ENCODE data around the gene ADCY10.
"Not testable (repeated sequence)": the region's sequence is repeated elsewhere in the genome, so short reads cannot be mapped to it uniquely, and the experiment has no call there.

The ADCY10 gene

DNA sequence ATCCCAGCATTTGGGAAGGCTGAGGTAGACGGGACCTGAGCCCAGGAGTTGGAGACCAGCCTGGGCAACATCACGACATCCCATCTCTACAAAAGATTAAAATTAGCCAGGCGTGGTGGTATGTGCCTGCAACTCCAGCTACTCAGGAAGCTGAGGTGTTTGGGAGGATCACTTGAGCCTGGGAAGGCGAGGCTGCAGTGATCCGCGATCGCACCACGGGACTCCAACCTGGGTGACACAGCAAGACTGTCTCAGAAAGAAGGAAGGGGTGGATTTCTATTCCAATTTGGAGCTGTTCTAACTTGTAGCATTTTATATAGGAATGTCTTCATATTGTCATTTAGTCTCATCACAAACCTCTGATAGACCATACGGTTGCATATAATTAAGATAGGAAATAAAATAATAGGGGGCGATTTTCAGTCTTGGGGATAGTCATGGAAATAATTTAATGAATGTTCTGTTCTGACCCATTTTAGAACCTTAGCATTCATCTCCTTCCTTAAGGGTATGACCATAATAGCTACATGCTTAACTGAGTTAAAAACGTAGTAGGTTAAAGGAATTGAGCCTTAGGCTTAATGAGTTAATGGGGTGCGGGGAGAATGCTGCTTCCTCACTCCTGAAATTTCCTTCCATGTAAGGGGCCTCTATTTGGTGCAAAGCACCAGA, 93.1 kb downstream of the ADCY10 start:
- no peak for DNase-seq (ENCODE audit: extremely low read depth in 1 of 2, low read depth in 1 of 2)

DNA sequence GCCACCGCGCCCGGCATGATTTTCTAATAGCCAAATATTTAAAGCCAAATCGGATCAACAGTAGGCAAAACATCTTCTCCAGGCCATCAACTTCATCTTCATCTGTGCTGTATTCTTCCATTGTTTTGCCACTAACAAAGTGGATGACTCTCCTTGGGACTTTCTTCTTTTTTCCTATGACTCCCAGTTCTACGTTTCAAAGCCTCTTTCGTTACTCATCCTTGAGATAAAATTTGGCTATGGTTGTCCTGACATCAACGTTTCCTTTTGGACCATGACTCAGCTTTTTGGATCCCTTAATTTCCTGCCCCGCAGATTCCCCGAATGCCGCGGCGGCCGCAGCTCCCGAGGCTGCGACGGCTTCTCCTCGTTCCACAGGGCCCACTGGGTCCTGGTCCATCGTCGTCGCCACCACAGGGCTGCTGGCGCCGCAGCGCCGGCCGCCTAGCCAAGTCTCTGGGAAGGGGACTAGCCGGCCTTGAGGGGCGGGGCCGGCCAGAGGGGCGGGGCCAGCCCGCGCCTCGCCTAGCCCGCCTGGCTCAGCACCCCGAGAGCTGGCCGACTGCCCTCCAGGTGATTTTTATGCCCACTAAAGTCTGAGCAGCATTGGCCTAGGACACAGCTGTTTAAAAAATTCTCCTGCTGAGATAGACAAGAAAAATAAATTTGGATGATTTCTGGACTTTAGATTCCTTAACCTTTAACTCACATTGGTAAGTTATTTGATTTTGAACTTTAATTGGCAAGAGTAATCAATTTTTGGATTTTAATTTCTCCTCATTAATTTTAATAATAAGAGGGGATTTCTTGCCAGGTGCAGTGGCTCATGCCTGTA, 93.9 kb downstream of the ADCY10 start:
- DNase-seq (ENCODE audit: extremely low read depth in 1 of 2, low read depth in 1 of 2) = no peak

DNA sequence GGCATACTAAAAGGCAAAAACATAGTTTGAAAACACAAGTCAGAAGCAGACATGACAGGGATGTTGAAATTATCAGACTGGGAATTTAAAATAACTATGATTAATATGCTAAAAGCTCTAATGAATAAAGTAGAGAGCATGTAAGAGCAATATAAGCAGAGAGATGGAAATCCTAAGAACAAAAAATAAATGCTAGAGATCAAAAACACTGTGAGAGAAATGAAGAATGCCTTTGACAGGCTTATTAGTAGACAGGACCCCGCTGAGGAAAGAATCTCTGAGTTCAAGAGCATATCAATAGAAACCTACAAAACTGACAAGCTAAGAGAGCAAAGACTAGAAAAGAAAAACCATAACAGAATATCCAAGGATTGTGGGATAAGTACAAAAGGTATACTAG, 98.3 kb downstream of the ADCY10 start:
- DNase-seq (ENCODE audit: extremely low read depth in 1 of 2, low read depth in 1 of 2) = no peak

GRCh38 chr1:167812972-167813371, 101.0 kb downstream of the ADCY10 start:
- no peak for DNase-seq (ENCODE audit: extremely low read depth in 1 of 2, low read depth in 1 of 2)

GRCh38 chr1:167808690-167809089, 105.2 kb downstream of the ADCY10 start:
- no peak for DNase-seq (ENCODE audit: extremely low read depth in 1 of 2, low read depth in 1 of 2)

- DNase-seq (ENCODE audit: extremely low read depth in 1 of 2, low read depth in 1 of 2) = no peak
Observed at GRCh38 chr1:167808104-167808503, 105.8 kb downstream of the ADCY10 start.

DNA sequence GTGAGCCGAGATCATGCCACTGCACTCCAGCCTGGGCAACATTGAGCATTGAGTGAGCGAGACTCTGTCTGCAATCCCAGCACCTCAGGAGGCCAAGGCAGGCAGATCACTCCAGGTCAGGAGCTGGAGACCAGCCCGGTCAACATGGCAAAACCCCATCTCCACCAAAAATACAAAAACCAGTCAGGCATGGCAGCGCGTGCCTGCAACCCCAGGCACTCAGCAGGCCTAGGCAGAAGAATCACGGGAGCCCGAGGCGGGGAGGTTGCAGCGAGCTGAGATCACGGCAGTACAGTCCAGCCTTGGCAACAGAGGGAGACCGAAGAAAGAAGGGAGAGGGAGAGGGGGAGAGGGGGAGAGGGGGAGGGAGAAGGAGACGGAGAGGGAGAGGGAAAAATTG, 107.3 kb downstream of the ADCY10 start:
- DNase-seq (ENCODE audit: extremely low read depth in 1 of 2, low read depth in 1 of 2) = not testable (repeated sequence)

GRCh38 chr1:167806235-167806634, 107.7 kb downstream of the ADCY10 start:
- not testable (repeated sequence) for DNase-seq (ENCODE audit: extremely low read depth in 1 of 2, low read depth in 1 of 2)

GRCh38 chr1:167805041-167805556, 108.8 kb downstream of the ADCY10 start:
- DNase-seq (ENCODE audit: extremely low read depth in 1 of 2, low read depth in 1 of 2) = no peak

GRCh38 chr1:167803358-167804207, 110.4 kb downstream of the ADCY10 start:
- peak; percentile 67 to 89 for DNase-seq (ENCODE audit: extremely low read depth in 1 of 2, low read depth in 1 of 2)

DNA sequence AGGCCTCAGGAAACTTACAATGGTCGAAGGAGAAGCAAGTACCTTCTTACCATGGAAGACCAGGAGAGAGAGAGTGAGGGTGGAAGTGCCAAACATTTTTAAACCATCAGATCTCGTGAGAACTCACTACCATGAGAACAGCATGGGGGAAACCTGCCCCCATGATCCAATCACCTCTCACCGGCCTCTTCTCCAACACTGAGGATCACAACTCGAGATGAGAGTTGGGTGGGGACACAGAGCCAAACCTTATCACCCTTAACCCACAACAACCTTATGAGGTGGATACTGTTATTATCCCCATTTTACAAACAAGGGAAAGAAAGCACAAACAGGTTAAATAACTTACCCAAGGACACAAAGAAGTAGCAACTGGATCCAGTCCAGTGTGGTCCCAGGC, 111.7 kb downstream of the ADCY10 start:
- no peak for DNase-seq (ENCODE audit: extremely low read depth in 1 of 2, low read depth in 1 of 2)

DNA sequence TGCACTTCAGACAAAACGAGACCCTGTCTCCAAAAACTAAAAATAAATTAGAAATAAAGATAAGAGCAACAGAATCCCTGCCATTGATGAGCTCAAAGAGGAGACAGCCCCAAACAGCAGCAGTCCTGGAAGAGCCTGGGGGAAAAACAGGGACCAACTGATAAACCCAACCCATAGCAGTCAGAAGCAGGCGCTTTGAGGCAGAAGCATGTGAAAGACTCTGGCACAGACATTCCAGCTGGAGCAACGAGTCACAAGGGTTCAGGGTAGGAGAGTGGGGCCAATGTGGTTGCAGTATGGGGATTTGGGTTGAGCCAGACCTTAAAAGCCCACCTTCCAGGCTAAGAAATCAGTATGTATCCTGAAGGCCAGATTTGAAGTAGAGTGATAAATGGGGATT, 113.7 kb downstream of the ADCY10 start:
- DNase-seq (ENCODE audit: extremely low read depth in 1 of 2, low read depth in 1 of 2) = no peak

GRCh38 chr1:167799747-167800146, 114.2 kb downstream of the ADCY10 start:
- no peak for DNase-seq (ENCODE audit: extremely low read depth in 1 of 2, low read depth in 1 of 2)

DNA sequence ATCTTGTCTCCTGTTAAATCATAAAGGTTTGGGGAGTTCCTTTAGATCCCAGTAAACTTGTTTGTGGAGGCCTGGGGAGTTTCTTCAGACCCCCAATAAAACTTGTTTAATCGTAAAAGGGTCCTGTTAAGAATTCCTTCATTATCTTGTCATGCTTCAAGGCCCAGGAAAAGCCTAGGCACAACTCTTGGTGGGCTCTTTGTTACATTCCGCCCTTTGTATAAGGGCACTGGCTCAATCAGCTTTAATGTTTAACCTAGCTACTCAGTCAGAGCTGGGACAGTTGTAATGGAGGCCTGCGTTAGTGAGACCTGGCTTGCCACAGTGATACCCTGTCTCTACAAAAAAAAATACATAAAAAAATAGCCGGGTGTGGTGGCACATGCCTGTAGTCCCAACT, 115.0 kb downstream of the ADCY10 start:
- DNase-seq (ENCODE audit: extremely low read depth in 1 of 2, low read depth in 1 of 2) = no peak

- no peak for DNase-seq (ENCODE audit: extremely low read depth in 1 of 2, low read depth in 1 of 2)
Observed at GRCh38 chr1:167797015-167797414, 116.9 kb downstream of the ADCY10 start.

DNA sequence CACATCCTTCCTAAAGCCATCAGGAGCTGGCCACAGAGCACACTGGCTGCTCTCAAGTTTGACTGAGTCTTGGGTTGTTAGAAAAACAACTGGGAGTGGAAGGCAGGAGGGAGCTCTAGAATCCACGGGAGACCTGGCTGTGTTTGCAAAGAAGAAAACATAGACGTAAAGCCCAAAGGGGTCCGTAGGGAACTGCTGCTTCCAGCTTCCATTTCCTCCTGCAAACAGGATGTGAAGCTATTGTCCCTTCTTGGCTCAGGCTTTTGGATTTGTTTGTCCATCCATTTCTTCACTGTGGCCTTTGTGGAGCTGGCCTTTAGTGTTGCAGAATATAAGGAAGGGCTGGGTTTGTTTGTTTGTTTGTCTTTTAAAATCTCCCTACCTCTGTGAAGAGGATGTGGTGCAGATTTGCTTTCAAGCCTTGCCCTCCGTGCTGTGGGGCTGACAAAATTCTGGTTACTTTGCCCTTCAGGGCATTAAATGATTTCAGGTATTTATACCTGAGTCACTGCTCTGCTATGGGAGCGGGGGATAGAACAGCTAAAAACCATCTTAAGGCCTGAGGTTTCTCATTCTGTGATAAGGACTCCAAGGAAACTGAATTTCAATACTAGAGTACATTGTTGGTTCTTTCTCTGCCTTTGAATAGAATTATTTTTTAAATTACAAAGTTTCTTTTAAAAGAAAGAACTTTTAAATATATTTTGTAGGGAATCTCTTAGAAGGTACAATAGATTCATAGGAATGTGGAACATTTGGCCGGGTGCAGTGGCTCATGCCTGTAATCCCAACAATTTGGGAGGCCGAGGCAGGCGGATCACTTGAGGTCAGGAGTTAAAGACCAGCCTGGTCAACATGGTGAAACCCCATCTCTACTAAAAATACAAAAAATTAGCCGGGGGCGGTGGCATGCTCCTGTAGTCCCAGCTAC, 117.9 kb downstream of the ADCY10 start:
- DNase-seq (ENCODE audit: extremely low read depth in 1 of 2, low read depth in 1 of 2) = no peak

DNA sequence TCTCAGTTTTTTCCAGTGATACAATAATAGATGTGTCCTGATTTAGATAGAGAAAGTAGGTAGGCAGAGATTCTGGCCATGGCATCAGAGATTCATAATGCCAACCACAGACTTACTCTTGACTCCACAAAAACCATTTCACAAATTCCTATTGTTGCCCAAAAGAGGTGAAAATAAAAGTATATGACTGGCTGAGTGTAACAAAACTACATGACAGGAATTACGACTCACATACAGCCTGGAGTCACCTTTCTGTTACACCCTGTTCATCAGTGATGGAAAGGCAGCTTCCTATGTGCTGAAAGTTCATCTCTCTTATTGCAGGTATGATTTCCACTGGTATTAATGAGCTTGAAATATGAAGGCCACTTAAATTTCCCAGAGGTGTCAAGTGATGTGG, 119.9 kb downstream of the ADCY10 start:
- no peak for DNase-seq (ENCODE audit: extremely low read depth in 1 of 2, low read depth in 1 of 2)

GRCh38 chr1:167792188-167792565, 121.8 kb downstream of the ADCY10 start:
- no peak for DNase-seq (ENCODE audit: extremely low read depth in 1 of 2, low read depth in 1 of 2)

- no peak for DNase-seq (ENCODE audit: extremely low read depth in 1 of 2, low read depth in 1 of 2)
Observed at GRCh38 chr1:167791281-167792187, 122.4 kb downstream of the ADCY10 start.

All from stimulated activated CD8-positive, alpha-beta memory T cell treated with anti-CD3 and anti-CD28 coated beads, Interleukin-7, amount 100 ng/mL, for 48 hours (primary cell).